Measurements from ENCODE around the gene BCL2L15. TPM values are rescaled to one million over a fixed set of nuclear protein-coding genes. Genes with fewer than 3 reads are reported as not detected.

BCL2L15 gene
- total RNA-seq, 1 donor from 2014 or later = 0.06 TPM

DNA sequence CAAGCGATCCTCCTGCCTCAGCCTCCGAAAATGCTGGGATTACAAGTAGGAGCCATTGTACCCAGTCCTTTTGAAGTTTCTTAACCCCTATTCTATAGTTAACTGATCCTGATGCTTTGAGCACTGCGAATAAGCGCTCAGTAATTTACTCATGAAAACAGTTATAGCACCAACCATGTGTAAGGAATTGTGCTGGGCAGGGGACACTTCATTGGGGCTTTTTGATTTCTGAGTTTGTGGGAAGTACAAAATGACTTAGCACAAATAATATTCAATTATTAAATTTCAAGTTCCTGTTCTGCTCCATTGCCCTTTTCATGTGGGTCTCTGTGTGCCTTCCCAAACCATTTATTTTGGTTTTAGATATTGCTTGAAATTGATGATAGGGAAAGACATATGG lies 35.6 kb upstream of the BCL2L15 start:
- no peak for DNase-seq (ENCODE audit: low read depth)
- TF ChIP-seq, protein P1, sequence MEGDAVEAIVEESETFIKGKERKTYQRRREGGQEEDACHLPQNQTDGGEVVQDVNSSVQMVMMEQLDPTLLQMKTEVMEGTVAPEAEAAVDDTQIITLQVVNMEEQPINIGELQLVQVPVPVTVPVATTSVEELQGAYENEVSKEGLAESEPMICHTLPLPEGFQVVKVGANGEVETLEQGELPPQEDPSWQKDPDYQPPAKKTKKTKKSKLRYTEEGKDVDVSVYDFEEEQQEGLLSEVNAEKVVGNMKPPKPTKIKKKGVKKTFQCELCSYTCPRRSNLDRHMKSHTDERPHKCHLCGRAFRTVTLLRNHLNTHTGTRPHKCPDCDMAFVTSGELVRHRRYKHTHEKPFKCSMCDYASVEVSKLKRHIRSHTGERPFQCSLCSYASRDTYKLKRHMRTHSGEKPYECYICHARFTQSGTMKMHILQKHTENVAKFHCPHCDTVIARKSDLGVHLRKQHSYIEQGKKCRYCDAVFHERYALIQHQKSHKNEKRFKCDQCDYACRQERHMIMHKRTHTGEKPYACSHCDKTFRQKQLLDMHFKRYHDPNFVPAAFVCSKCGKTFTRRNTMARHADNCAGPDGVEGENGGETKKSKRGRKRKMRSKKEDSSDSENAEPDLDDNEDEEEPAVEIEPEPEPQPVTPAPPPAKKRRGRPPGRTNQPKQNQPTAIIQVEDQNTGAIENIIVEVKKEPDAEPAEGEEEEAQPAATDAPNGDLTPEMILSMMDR (conservative IDR thresholded peaks at IDR 0.05; ENCODE audit: low read depth, low read length) = no peak
- no peak overlapping the region for H3K4me3 ChIP-seq (ENCODE audit: low read depth, low read length)

DNA sequence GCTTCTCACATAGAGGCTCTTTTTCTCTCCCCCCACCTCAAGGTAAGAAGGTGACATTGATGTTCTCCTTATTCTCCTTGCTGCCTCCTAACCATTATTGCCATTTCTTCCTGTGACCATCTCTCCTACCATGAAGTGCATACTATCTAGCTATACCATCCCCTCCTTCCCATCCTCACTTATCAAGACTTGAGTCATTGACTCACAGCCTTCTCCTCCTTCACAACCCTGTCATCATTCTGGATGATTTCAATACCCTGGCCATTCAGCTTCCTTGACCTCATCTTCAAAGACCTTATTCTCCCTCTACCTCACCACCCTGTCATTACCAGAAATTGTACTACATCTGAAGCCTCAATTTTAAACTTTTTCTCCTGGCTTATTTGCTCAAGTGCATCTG lies 30.9 kb upstream of the BCL2L15 start:
- TF ChIP-seq, protein P1 (conservative IDR thresholded peaks at IDR 0.05; ENCODE audit: low read depth, low read length) = no peak
- DNase-seq (ENCODE audit: low read depth) = no peak
- no peak overlapping the region for H3K4me3 ChIP-seq (ENCODE audit: low read depth, low read length)

DNA sequence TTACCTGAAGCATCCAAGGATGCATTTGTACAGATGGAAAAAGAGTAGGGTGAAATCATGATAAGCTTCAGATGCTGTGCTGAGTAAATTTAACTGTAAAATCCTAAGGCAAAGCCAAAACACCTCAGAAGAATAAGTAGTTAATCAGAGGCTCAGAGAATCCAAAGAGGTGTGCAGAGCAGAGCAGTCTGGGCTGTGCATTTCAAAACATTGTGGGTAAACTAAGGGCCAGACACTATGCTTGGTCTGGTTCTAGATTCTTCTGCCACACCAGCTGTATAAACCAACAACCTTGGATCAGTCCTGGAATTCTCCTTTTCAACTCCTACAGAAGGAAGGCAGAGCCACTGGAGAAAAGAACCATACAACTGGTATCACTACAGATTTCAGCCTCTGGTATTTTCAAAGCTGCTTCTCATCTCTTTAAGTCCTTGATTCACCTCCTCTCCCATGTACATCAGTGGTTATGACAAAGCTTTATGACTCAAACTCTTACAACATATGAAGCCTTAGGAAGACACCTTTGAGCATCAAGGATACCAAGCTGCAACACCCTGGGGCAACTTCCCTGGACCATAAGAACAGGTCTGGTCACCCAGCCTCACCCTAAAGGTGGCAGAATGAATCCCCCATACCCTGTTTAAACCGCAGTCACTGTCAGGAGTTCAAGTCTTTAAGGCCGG lies 30.2 kb upstream of the BCL2L15 start:
- TF ChIP-seq, protein P1 (conservative IDR thresholded peaks at IDR 0.05; ENCODE audit: low read depth, low read length) = no peak
- no peak for DNase-seq (ENCODE audit: low read depth)
- no peak overlapping the region for H3K4me3 ChIP-seq (ENCODE audit: low read depth, low read length)

DNA sequence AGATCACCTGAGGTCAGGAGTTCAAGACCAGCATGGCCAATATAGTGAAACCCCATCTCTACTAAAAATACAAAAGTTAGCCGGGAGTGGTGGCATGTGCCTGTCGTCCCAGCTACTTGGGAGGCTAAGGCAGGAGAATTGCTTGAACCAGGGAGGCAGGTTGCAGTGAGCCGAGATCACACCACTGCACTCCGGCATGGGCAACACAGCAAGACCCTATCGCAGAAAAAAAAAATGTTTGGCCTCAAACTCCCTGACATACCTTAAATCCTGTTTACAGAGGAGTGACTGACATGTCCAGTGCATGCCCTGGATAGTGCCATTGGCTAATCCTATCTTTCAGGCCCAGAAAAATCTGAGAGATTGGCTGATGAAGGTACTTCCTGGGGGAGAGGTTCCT lies 29.6 kb upstream of the BCL2L15 start:
- H3K4me3 ChIP-seq (ENCODE audit: low read depth, low read length) = no peak overlapping the region
- no peak for DNase-seq (ENCODE audit: low read depth)
- TF ChIP-seq, protein P1 (conservative IDR thresholded peaks at IDR 0.05; ENCODE audit: low read depth, low read length) = no peak

DNA sequence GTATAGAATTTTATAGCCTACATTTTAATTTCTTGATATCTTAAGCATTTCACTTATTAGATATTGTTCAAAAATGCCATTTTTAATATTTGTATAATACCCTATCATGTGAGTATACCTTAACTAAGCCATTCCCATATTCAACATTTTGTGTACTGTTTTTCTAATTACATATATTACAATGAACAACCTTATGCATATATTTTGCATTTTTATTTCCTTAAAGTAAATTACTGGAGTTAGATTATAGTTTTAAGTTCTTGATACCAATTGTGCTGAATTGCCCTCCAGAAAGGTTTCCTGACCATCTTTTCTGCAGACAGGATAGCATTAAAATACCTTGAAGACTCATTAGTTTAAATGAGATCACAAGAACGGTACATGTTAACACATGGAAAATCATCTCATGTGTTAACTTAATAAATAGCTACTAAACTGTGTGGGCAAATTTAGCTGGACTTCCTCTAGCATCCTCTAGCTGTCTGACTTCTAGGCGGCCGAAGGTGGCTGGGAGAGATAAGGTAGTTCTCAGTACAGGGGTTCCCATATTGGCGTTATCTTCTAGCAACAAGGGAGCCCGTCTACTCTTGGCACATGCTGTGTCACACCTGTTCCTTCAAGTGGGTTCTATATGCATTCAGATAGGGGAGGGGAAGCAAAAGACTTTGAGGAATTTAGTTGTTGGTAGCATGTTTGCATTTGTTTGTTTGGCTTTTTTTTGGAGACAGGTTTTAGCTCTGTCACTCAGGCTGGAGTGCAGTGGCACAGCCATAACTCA lies 26.7 kb upstream of the BCL2L15 start:
- TF ChIP-seq, protein P1 (conservative IDR thresholded peaks at IDR 0.05; ENCODE audit: low read depth, low read length) = no peak
- no peak overlapping the region for H3K4me3 ChIP-seq (ENCODE audit: low read depth, low read length)
- no peak for DNase-seq (ENCODE audit: low read depth)

DNA sequence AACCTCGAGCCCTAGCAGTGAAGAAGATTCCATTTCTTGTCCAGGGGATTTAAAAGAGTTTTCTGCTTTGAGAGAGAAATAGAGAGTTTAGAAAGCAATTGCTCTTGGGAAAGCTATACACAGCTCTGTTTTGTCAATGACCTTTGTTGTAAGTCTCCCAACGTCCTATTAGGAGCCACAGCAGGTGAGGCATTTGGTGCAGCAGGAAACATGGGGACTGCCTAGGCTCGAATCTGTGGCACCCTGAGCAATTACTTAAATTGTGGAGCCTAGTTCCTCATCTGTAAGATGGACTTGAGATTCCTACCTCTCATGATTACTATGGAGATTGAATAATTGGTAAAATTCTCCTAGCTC lies 25.9 kb upstream of the BCL2L15 start:
- TF ChIP-seq, protein P1 (conservative IDR thresholded peaks at IDR 0.05; ENCODE audit: low read depth, low read length) = no peak
- DNase-seq (ENCODE audit: low read depth) = no peak
- H3K4me3 ChIP-seq (ENCODE audit: low read depth, low read length) = no peak overlapping the region
